Measurements from ENCODE around the gene THEM4. TPM values are rescaled to one million over a fixed set of nuclear protein-coding genes. Genes with fewer than 3 reads are reported as not detected.

The THEM4 gene
- total and polyA plus RNA-seq, 4 experiments from 2014 or later: 105 to 122 (median 109) TPM

GRCh38 chr1:151840421-151840820, 68.9 kb downstream of the THEM4 start:
- peaks cover 14 to 15% of the 10 kb centered on the region in 2 donors for H3K36me3 Mint-ChIP-seq
- no peak for DNase-seq
- H3K4me1 Mint-ChIP-seq: peaks cover 27 to 59% (median 49%) of the 10 kb centered on the region in 4 donors
- no peaks in the 10 kb centered on the region for H3K27me3 ChIP-seq (ENCODE audit: insufficient read depth, low read length)
- peaks cover 47% of the 10 kb centered on the region for H3K4me1 ChIP-seq (ENCODE audit: insufficient read depth, low read length)
- peak overlapping the region; percentile 84 to 93 (median 88) for H3K4me3 Mint-ChIP-seq
- peak overlapping the region; percentile 75 for H3K27ac ChIP-seq (ENCODE audit: low read depth, low read length)
- ChIA-PET CTCF (ENCODE audit: partially characterized antibody) (interaction anchor here (0.8 to 2.0 kb wide), 10 partner anchors 8 to 396 kb away, joined by 3 to 9 read pairs (median 5); no protein-coding TSS in a partner anchor), POLR2A (ENCODE audit: partially characterized antibody) (interaction anchor here (0.8 to 7.5 kb wide), 16 partner anchors 9 to 301 kb away, joined by 3 to 127 read pairs (median 5); partner anchors contain the start of genes MRPL9, RORC, TDRKH and THEM4)
- intact Hi-C loops (cut with micrococcal nuclease): no loop called here
- peaks cover 0 to 3% (median 0%) of the 10 kb centered on the region in 8 donors for H3K9me3 Mint-ChIP-seq
- no peaks in the 10 kb centered on the region for H3K27me3 Mint-ChIP-seq
- H3K9me3 ChIP-seq (ENCODE audit: control insufficient read depth in 1 of 2, low read length in 2 of 2): no peaks in the 10 kb centered on the region
- H3K4me3 ChIP-seq (ENCODE audit: low read length in 2 of 2): peak overlapping the region in 1 of 2 donors; percentile 83
- peak overlapping the region; percentile 82 to 98 (median 94) for H3K27ac Mint-ChIP-seq
- H3K36me3 ChIP-seq (ENCODE audit: insufficient read depth, low read length): no peaks in the 10 kb centered on the region

- H3K36me3 ChIP-seq (ENCODE audit: insufficient read depth, low read length): no peaks in the 10 kb centered on the region
- CTCF ChIA-PET (ENCODE audit: partially characterized antibody): interaction anchor here (0.8 to 2.0 kb wide), 11 partner anchors 9 to 396 kb away, joined by 3 to 9 read pairs (median 5); no protein-coding TSS in a partner anchor
Measured at GRCh38 chr1:151839457-151840403, 69.6 kb downstream of the THEM4 start, which contains the start of gene C2CD4D. TSS of gene C2CD4D (minus strand) at chr1:151839820. CDS start at chr1:151838989, 831 bp downstream.

GRCh38 chr1:151839082-151839412, 70.3 kb downstream of the THEM4 start:
- H3K27ac ChIP-seq (ENCODE audit: low read depth, low read length): peak overlapping the region; percentile 75
- peak overlapping the region; percentile 82 to 98 (median 94) for H3K27ac Mint-ChIP-seq

More at GRCh38 chr1:151839457-151840403, 69.6 kb downstream of the THEM4 start, which contains the start of gene C2CD4D:
- no peaks in the 10 kb centered on the region for H3K27me3 ChIP-seq (ENCODE audit: insufficient read depth, low read length)
- H3K9me3 Mint-ChIP-seq: peaks cover 0 to 3% (median 0%) of the 10 kb centered on the region in 8 donors
- POLR2A ChIA-PET (ENCODE audit: partially characterized antibody): interaction anchor here (0.9 to 7.5 kb wide), 20 partner anchors 8 to 328 kb away, joined by 3 to 127 read pairs (median 4); partner anchors contain the start of genes CGN, MRPL9, RORC and TDRKH
- H3K4me3 ChIP-seq (ENCODE audit: low read length in 2 of 2): peak within 1 kb of the TSS; percentile 52 to 83
- H3K27ac ChIP-seq (ENCODE audit: low read depth, low read length): peak within 1 kb of the TSS; percentile 75
- peaks cover 27 to 66% (median 52%) of the 10 kb centered on the region in 4 donors for H3K4me1 Mint-ChIP-seq
- DNase-seq: peak; percentile 75 to 87 (median 79)
- intact Hi-C loops (cut with micrococcal nuclease): loop anchor here (2.0 to 5.0 kb wide), 6 partner anchors 68 to 382 kb away; partner anchors contain the start of genes POGZ, SNX27 and THEM4
- peaks cover 9 to 12% of the 10 kb centered on the region in 2 donors for H3K36me3 Mint-ChIP-seq
- H3K4me3 Mint-ChIP-seq: peak within 1 kb of the TSS; percentile 84 to 93 (median 88)
- H3K4me1 ChIP-seq (ENCODE audit: insufficient read depth, low read length): peaks cover 54% of the 10 kb centered on the region
- no peaks in the 10 kb centered on the region for H3K27me3 Mint-ChIP-seq
- peak within 1 kb of the TSS; percentile 82 to 98 (median 94) for H3K27ac Mint-ChIP-seq
- no peaks in the 10 kb centered on the region for H3K9me3 ChIP-seq (ENCODE audit: control insufficient read depth in 1 of 2, low read length in 2 of 2)

GRCh38 chr1:151838222-151839081, 70.9 kb downstream of the THEM4 start:
- Histone ChIP-seq H3K36me3 (ENCODE audit: insufficient read depth, low read length) (no peaks in the 10 kb centered on the region), H3K27ac (ENCODE audit: low read depth, low read length) (peak overlapping the region; percentile 75), H3K27me3 (ENCODE audit: insufficient read depth, low read length) (no peaks in the 10 kb centered on the region), H3K4me1 (ENCODE audit: insufficient read depth, low read length) (peaks cover 67% of the 10 kb centered on the region), H3K9me3 (ENCODE audit: control insufficient read depth in 1 of 2, low read length in 2 of 2) (no peaks in the 10 kb centered on the region), H3K4me3 (ENCODE audit: low read length in 2 of 2) (peak overlapping the region; percentile 52 to 83)
- CTCF ChIA-PET (ENCODE audit: partially characterized antibody): interaction anchor here (1.1 to 5.4 kb wide), 3 partner anchors 10 to 75 kb away, joined by 3 to 32 read pairs (median 7); partner anchors contain the start of gene MRPL9
- DNase-seq: peak in 3 of 5 donors; percentile 46 to 47 (median 46)
- Mint-ChIP-seq H3K27me3 (no peaks in the 10 kb centered on the region), H3K9me3 (peaks cover 0 to 3% (median 0%) of the 10 kb centered on the region in 8 donors), H3K4me1 (peaks cover 36 to 78% (median 61%) of the 10 kb centered on the region in 4 donors), H3K27ac (peak overlapping the region; percentile 82 to 98 (median 94)), H3K4me3 (peak overlapping the region; percentile 84 to 93 (median 88)), H3K36me3 (peaks cover 0 to 7% of the 10 kb centered on the region in 2 donors)
- POLR2A ChIA-PET (ENCODE audit: partially characterized antibody): interaction anchor here (0.7 to 7.5 kb wide), 15 partner anchors 9 to 394 kb away, joined by 3 to 127 read pairs (median 4); partner anchors contain the start of genes CGN, MRPL9, RORC and S100A10
- intact Hi-C loops (cut with micrococcal nuclease): loop anchor here (1.0 to 5.0 kb wide), 7 partner anchors 69 to 381 kb away; partner anchors contain the start of genes MRPL9, POGZ, SNX27 and THEM4

More at GRCh38 chr1:151839082-151839412, 70.3 kb downstream of the THEM4 start:
- ChIA-PET POLR2A (ENCODE audit: partially characterized antibody) (interaction anchor here (1.0 to 7.5 kb wide), 10 partner anchors 8 to 328 kb away, joined by 3 to 127 read pairs (median 10); partner anchors contain the start of genes CGN, MRPL9, RORC and TDRKH), CTCF (ENCODE audit: partially characterized antibody) (interaction anchor here (1.1 to 2.0 kb wide), 4 partner anchors 9 to 163 kb away, joined by 3 to 9 read pairs (median 5); no protein-coding TSS in a partner anchor)
- Histone ChIP-seq H3K4me1 (ENCODE audit: insufficient read depth, low read length) (peaks cover 61% of the 10 kb centered on the region), H3K36me3 (ENCODE audit: insufficient read depth, low read length) (no peaks in the 10 kb centered on the region), H3K4me3 (ENCODE audit: low read length in 2 of 2) (peak overlapping the region; percentile 52 to 83), H3K9me3 (ENCODE audit: control insufficient read depth in 1 of 2, low read length in 2 of 2) (no peaks in the 10 kb centered on the region), H3K27me3 (ENCODE audit: insufficient read depth, low read length) (no peaks in the 10 kb centered on the region)
- no peak for DNase-seq
- intact Hi-C loops (cut with micrococcal nuclease): loop anchor here (2.0 to 5.0 kb wide), 6 partner anchors 68 to 382 kb away; partner anchors contain the start of genes POGZ, SNX27 and THEM4
- Mint-ChIP-seq H3K4me1 (peaks cover 30 to 72% (median 55%) of the 10 kb centered on the region in 4 donors), H3K9me3 (peaks cover 0 to 3% (median 0%) of the 10 kb centered on the region in 8 donors), H3K4me3 (peak overlapping the region; percentile 84 to 93 (median 88)), H3K36me3 (peaks cover 2 to 7% of the 10 kb centered on the region in 2 donors), H3K27me3 (no peaks in the 10 kb centered on the region)

- Mint-ChIP-seq H3K4me1 (peaks cover 40 to 84% (median 67%) of the 10 kb centered on the region in 4 donors), H3K27me3 (no peaks in the 10 kb centered on the region), H3K4me3 (peak overlapping the region; percentile 73 to 97 (median 93)), H3K9me3 (peaks cover 0 to 3% (median 0%) of the 10 kb centered on the region in 8 donors), H3K27ac (peak overlapping the region; percentile 87 to 99 (median 97)), H3K36me3 (peaks cover 0 to 7% of the 10 kb centered on the region in 2 donors)
- DNase-seq: no peak
- peak overlapping the region; percentile 75 for H3K27ac ChIP-seq (ENCODE audit: low read depth, low read length)
- ChIA-PET CTCF (ENCODE audit: partially characterized antibody) (interaction anchor here (1.1 to 5.7 kb wide), 4 partner anchors 10 to 243 kb away, joined by 3 to 69 read pairs (median 20); partner anchors contain the start of gene MRPL9), POLR2A (ENCODE audit: partially characterized antibody) (interaction anchor here (0.7 to 7.5 kb wide), 13 partner anchors 8 to 393 kb away, joined by 3 to 127 read pairs (median 5); partner anchors contain the start of genes RORC, S100A10, TDRKH and THEM4)
- peak overlapping the region; percentile 24 to 83 for H3K4me3 ChIP-seq (ENCODE audit: low read length in 2 of 2)
- intact Hi-C loops (cut with micrococcal nuclease): loop anchor here (1.0 to 5.0 kb wide), 7 partner anchors 69 to 381 kb away; partner anchors contain the start of genes MRPL9, POGZ, SNX27 and THEM4
- H3K27me3 ChIP-seq (ENCODE audit: insufficient read depth, low read length): no peaks in the 10 kb centered on the region
- peaks cover 73% of the 10 kb centered on the region for H3K4me1 ChIP-seq (ENCODE audit: insufficient read depth, low read length)
- no peaks in the 10 kb centered on the region for H3K9me3 ChIP-seq (ENCODE audit: control insufficient read depth in 1 of 2, low read length in 2 of 2)
- H3K36me3 ChIP-seq (ENCODE audit: insufficient read depth, low read length): no peaks in the 10 kb centered on the region
Measured at GRCh38 chr1:151837884-151838221, 71.5 kb downstream of the THEM4 start.
